Measurements from ENCODE around the gene LYPD3.

LYPD3 gene

GRCh38 chr19:43486412-43486811 is 21.0 kb upstream of the LYPD3 start:
- no peak for DNase-seq

DNA sequence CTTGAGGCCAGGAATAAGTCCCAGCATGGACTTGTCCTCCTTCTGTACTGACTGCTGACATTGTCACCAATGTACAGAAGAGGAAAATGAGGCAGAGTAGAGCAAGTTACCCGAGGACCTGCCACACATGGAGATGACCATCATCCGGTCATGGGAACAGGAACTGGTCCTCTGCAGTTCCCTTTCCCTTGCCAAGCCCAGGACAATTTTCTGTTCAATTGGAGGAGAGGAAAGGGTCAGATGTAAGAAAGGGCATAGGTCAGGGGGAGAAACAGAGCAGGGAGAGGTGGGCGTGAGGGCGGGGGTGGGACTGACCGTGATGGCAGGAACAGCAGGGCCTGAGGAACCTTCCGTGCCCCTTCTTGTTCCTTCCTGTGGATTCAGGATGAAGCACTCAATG is 20.5 kb upstream of the LYPD3 start:
- DNase-seq = no peak

DNA sequence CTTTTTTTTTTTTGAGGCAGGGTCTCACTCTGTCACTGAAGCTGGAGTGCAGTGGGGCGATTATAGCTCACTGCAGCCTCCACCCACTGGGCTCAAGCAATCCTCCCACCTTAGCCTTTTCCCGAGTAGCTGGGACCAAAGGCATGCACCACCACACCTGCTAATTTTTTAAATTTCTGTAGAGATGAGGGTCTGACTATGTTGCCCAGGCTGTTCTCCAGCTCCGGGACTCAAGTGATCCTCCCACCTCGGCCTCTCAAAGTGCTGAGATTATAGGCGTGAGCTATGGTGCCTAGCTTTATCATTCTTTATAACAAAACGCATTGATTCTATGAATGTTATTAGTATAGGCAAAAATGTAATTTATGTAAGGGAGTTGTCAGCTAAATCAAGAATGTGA is 17.9 kb upstream of the LYPD3 start:
- no peak for DNase-seq

- no peak for DNase-seq
Measured at GRCh38 chr19:43482193-43482592, 16.8 kb upstream of the LYPD3 start.

DNA sequence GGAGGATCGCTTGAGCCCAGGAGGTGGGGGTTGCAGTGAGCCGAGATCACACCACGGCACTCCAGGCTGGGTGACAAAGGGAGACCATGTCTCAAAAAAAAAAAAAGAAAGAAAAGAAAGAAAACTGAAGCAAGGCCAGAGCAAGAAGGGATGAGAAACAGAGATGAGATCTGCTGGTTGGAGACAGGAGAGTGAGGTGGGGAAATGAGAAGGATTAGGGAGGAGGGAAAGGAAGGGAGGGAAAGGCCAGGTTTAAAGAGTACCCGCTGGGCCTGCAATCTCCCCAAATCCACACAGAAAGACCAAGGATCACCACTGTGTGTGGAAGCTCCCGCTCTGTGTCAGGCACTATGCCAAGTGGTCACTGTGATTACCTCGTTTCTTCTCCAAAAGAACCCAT is 16.3 kb upstream of the LYPD3 start:
- DNase-seq = no peak

- DNase-seq = no peak
Measured at GRCh38 chr19:43480574-43480973, 15.2 kb upstream of the LYPD3 start.

DNA sequence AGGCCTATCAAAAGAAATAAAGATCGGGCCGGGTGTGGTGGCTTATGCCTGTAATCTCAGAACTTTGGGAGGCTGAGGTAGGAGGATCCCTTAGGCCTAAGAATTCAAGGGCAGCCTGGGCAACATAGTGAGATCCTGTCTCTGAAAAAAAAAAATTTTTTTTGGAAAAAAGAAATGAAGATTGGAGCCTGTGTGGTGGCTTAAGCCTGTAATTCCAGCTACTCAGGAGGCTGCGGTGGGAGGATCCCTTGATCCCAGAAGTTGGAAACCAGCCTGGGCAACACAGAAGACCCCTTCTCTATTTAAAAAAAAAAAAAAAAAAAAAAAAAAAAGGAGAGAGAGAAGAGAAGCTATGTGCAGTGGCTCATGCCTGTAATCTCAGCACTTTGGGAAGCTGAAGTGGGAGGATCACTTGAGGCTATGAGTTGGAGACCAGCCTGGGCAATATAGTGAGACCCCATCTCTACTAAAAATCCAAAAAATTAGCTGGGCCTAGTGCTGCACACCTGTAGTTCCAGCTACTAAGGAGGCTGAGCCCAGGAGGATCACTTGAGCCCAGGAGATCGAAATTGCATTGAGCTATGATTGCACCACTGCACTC is 14.7 kb upstream of the LYPD3 start:
- no peak for DNase-seq

GRCh38 chr19:43479226-43479625 is 13.8 kb upstream of the LYPD3 start:
- DNase-seq = no peak

GRCh38 chr19:43478323-43478722 is 12.9 kb upstream of the LYPD3 start:
- DNase-seq = no peak

GRCh38 chr19:43476606-43477005 is 11.2 kb upstream of the LYPD3 start:
- DNase-seq = no peak

DNA sequence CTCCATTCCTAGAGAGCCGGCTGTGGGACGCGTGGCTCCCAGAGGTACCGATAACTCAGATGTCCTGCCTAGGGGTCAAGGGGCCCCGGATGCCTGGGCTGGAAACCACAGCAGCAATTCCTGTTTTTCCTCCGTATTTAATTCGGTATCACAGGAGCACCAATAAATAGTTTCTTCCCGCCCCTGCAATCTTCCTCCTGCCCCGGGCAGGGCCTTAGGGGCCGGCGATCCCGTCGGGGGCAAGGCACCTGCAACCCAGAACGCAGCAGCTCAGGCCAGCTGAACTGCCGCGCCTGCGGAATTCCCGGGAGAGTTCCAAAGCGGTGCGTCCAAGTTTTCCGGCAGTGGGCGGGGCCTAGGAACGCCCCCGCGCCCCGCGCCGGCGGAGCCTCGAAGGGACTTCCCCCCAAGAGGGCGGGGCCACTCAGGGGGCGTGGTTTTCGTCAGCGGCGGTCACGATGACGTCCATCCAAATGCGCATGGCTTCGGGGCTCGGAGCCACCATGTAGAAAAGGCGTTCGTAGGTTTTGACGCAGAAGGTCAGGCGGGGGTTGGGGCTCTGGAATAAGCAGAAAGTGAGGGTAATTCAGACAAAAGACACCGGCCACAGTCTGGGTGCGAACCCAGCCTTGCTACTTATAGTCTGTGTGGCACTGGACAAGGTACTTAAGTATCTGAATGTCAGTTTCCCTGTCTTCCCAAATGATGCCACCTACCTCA is 9.7 kb upstream of the LYPD3 start:
- DNase-seq = peak; percentile 4 to 94 (median 82)

- no peak for DNase-seq
Measured at GRCh38 chr19:43474487-43474886, 9.1 kb upstream of the LYPD3 start.

GRCh38 chr19:43471091-43471490 is 5.7 kb upstream of the LYPD3 start:
- no peak for DNase-seq

DNA sequence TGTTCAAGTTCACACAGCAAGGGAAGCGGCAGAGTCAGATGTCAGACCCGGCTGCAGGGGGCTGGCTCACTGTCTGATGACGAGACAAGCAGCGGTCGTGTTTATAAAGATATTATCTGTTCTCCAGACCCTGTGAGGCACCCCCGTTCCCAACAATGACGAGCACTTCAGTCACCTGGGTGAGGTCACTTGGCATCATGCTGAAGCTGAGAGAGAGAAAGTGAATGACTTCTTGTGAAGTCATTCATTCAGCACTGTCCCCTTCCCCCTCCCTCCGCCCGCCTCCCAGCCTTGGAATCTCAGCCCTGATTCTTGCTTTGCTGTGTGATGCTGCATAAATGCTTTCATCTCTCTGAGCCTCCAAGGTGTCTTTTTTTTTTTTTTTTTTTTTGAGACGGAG is 4.9 kb upstream of the LYPD3 start:
- no peak for DNase-seq

- DNase-seq = no peak
Measured at GRCh38 chr19:43469160-43469480, 3.7 kb upstream of the LYPD3 start.

GRCh38 chr19:43468354-43469159 is 3.1 kb upstream of the LYPD3 start:
- no peak for DNase-seq

DNA sequence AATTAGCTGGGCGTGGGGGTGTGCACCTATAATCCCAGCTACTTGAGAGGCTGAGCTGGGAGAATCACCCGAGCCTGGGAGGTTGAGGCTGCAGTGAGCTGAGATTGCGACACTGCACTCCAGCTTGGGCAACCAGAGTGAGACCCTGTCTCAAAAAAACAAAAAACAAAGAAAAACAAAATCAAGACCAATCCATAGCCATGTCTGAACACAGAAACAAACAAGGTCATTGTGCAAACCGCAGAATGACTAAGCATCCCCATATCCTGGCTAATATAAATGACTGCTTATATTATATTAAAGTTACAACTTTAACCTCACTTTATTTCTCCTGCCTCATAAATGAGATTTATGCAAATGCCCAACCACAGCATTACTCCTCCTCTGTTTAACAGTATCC is 2.3 kb upstream of the LYPD3 start:
- DNase-seq = no peak

DNA sequence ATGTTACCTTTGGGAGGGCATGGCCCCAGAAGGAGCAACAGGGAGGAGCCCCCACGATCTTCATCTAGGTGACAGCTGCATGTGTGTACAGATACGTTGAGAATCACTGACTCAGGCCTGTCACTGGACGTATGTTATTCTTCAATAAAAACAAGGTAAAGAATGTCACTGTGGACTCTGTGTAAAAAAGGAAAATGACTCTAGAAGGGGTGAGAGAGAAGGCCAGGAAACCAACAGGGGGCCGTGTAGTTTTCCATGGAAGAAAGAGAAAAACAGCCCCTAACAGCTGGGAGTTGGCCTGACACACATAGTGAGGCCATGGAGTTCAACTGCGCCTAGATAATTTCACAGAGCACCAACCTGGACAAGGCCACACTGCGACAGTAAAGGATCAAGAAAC is 1.9 kb upstream of the LYPD3 start:
- DNase-seq = no peak

DNA sequence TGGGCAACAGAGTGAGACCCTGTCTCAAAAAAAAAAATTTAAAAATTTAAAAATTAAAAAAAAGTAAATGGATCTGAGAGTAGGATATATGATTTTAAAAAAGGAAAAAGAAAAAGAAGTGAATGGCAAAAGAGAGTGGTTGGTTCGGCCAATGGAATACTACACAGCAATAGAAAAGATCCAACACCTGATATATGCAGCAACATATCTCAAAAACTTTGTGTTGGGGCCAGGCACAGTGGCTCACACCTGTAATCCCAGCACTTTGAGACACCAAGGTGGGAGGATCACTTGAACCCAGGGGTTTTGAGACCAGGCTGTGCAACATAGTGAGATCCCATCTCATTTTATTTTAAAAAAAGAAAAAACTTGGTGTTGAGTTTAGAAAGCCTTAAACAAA is 1.4 kb upstream of the LYPD3 start:
- DNase-seq = no peak

DNA sequence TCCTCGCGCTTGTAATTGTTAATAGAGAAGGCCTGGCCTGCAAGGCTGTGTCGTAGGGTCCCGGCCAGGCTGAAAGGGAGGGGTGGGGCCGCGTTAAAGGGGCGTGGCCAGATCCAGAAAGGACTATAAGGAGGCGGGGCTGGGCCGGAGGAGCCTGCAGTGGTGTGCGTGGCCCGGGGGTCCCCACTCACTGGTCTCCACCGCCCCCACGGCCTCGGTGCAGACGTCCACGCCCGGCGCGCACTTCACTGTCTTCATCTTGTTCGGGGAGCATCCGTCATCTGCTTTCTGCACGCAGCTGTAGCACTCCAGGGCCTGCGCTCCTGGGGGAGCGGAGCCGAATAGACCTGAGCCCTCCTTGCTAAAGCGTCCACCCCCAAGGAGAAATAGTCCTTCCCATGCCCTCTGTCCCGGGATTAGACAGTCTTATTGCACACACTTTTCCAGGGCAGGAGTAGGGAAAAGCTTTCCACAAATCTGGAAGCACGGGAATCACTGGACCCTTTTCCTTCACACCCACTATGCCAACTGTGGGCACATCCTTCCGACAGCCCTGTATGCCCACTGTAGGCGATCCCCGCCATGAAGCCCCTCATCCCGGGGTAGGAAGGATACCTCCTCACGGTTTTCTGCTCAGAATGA is 1.2 kb downstream of the LYPD3 start:
- DNase-seq = peak in 35 of 51 donors; percentile 9 to 68 (median 54)

- peak; percentile 39 to 93 (median 79) for DNase-seq
Measured at GRCh38 chr19:43463381-43464133, 1.9 kb downstream of the LYPD3 start.
